ENCODE results near the gene SHISAL1. TPM values are rescaled to one million over a fixed set of nuclear protein-coding genes. Genes with fewer than 3 reads are reported as not detected.

Gene SHISAL1
- total RNA-seq, 1 experiment from 2014 or later = 1.1 TPM

DNA sequence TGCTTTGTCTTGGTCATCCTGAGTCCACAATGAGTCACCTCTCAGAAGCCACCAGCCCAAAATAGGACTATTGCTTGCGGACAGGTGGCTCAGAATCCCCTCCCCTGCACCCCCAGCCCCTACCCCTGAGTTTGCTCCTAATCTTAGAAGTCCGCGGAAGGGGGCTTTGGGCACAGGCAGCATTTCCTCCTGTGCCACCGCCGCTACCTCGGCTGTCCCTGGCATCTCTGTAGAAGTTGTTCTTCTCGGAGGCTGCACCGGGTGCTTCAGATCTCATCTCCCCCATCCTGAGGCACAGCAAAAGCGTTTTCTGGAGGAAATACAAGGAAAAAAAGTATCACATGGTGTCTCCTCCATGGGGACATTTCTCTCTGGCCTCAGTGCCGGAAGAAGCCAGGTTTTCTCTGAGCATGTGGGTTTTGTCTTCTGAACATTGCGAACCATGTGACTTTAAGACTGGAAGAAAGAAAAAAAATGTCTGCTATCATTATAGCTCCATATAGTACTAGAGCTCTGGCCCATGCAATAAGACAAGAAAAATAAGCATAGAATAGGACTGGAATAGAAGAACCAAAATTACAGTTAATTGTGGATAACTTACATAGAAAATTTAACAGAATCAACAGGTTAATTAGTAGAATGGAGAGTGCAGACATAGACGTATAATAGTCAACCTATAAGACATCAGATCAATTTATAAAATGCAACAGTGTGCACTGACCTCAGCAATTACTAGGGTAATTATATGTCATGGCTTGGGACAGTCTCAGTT lies 63.2 kb downstream of the SHISAL1 start:
- TF ChIP-seq, protein P1, sequence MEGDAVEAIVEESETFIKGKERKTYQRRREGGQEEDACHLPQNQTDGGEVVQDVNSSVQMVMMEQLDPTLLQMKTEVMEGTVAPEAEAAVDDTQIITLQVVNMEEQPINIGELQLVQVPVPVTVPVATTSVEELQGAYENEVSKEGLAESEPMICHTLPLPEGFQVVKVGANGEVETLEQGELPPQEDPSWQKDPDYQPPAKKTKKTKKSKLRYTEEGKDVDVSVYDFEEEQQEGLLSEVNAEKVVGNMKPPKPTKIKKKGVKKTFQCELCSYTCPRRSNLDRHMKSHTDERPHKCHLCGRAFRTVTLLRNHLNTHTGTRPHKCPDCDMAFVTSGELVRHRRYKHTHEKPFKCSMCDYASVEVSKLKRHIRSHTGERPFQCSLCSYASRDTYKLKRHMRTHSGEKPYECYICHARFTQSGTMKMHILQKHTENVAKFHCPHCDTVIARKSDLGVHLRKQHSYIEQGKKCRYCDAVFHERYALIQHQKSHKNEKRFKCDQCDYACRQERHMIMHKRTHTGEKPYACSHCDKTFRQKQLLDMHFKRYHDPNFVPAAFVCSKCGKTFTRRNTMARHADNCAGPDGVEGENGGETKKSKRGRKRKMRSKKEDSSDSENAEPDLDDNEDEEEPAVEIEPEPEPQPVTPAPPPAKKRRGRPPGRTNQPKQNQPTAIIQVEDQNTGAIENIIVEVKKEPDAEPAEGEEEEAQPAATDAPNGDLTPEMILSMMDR (conservative IDR thresholded peaks at IDR 0.05; ENCODE audit: low read depth, low read length) = no peak
- TF ChIP-seq EZH2 (IDR thresholded peaks at IDR 0.05; ENCODE audit: low read length, unreplicated experiment) = no peak
- TF ChIP-seq EZH2phosphoT487 (IDR thresholded peaks at IDR 0.05; ENCODE audit: borderline replicate concordance, low read length) = no peak
- Histone ChIP-seq H3K4me2 (ENCODE audit: low read length) (no peak overlapping the region), H3K79me2 (ENCODE audit: low read length) (no peaks in the 10 kb centered on the region), H3F3A (ENCODE audit: low read length, unreplicated experiment) (no peaks in the 10 kb centered on the region), H3K4me3 (ENCODE audit: low read length) (no peak overlapping the region), H3K36me3 (ENCODE audit: low read depth, low read length) (no peaks in the 10 kb centered on the region), H3K4me1 (ENCODE audit: insufficient read depth, low read length) (peaks cover 6% of the 10 kb centered on the region; the same call in 1 of the 2 replicates), H4K20me1 (ENCODE audit: low read length) (no peaks in the 10 kb centered on the region), H3K9ac (ENCODE audit: low read length) (no peak overlapping the region), H3K27ac (ENCODE audit: low read length) (no peak overlapping the region), H3K9me2 (replicated peaks; ENCODE audit: low read length) (no peaks in the 10 kb centered on the region), H2AFZ (ENCODE audit: low read length) (no peak overlapping the region), H3K9me3 (ENCODE audit: low read length) (no peaks in the 10 kb centered on the region), H3K27me3 (ENCODE audit: low read length) (no peaks in the 10 kb centered on the region)
- ATAC-seq (no peak), DNase-seq (no peak)
- intact Hi-C loops (cut with micrococcal nuclease) = no loop called here
- POLR2A ChIA-PET (ENCODE audit: unreplicated experiment) = no interaction called here
- no TSS peak for BruUV-seq (replicated peaks)
- CTCF ChIA-PET = no interaction called here

DNA sequence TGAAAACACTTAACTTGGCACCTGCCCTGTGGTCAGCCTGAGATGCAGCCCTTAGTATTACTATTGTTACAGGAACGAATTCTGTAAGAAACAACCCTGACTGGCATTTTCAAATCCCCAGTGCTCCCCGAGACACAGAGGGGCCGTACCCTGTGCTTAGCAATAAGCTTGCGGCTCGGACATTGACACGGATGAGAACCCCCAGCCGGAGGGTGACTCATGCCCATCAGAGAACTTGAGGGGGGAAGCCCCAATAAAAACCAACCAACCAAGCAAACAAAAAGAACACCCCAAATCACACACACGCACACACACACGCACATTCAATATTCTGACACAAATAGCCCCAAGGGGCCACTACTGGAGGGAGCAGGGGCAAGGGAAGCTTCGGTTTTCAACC lies 63.8 kb downstream of the SHISAL1 start:
- peak overlapping the region; percentile 34 for H3K27ac ChIP-seq (ENCODE audit: low read length)
- H3K36me3 ChIP-seq (ENCODE audit: low read depth, low read length) = no peaks in the 10 kb centered on the region
- ChIA-PET CTCF (no interaction called here), POLR2A (ENCODE audit: unreplicated experiment) (no interaction called here)
- no peaks in the 10 kb centered on the region for H3K9me2 ChIP-seq (replicated peaks; ENCODE audit: low read length)
- ATAC-seq = peak; percentile 22
- H3K4me3 ChIP-seq (ENCODE audit: low read length) = no peak overlapping the region
- no peaks in the 10 kb centered on the region for H3K9me3 ChIP-seq (ENCODE audit: low read length)
- TF ChIP-seq, protein P1 (conservative IDR thresholded peaks at IDR 0.05; ENCODE audit: low read depth, low read length) = no peak
- no peak for TF ChIP-seq EZH2 (IDR thresholded peaks at IDR 0.05; ENCODE audit: low read length, unreplicated experiment)
- no peak for TF ChIP-seq EZH2phosphoT487 (IDR thresholded peaks at IDR 0.05; ENCODE audit: borderline replicate concordance, low read length)
- H3K27me3 ChIP-seq (ENCODE audit: low read length) = no peaks in the 10 kb centered on the region
- no peaks in the 10 kb centered on the region for H3K79me2 ChIP-seq (ENCODE audit: low read length)
- BruUV-seq (replicated peaks) = no TSS peak
- intact Hi-C loops (cut with micrococcal nuclease) = no loop called here
- H3K4me2 ChIP-seq (ENCODE audit: low read length) = peak overlapping the region; percentile 31; the same call in 1 of the 2 replicates
- DNase-seq = peak; percentile 49
- H3K4me1 ChIP-seq (ENCODE audit: insufficient read depth, low read length) = peaks cover 6% of the 10 kb centered on the region; the same call in 1 of the 2 replicates
- H3K9ac ChIP-seq (ENCODE audit: low read length) = no peak overlapping the region
- no peaks in the 10 kb centered on the region for H4K20me1 ChIP-seq (ENCODE audit: low read length)
- no peak overlapping the region for H2AFZ ChIP-seq (ENCODE audit: low read length)
- no peaks in the 10 kb centered on the region for H3F3A ChIP-seq (ENCODE audit: low read length, unreplicated experiment)

All from PC-3 (cell line).